ENCODE data around the gene PLK5.

GRCh38 chr19:1568320-1569019, 44.6 kb downstream of the PLK5 start, which contains the start of gene MEX3D:
- no peak for TF ChIP-seq EZH2phosphoT487 (IDR thresholded peaks at IDR 0.05; ENCODE audit: borderline replicate concordance, low read length)
- TF ChIP-seq, protein P1, sequence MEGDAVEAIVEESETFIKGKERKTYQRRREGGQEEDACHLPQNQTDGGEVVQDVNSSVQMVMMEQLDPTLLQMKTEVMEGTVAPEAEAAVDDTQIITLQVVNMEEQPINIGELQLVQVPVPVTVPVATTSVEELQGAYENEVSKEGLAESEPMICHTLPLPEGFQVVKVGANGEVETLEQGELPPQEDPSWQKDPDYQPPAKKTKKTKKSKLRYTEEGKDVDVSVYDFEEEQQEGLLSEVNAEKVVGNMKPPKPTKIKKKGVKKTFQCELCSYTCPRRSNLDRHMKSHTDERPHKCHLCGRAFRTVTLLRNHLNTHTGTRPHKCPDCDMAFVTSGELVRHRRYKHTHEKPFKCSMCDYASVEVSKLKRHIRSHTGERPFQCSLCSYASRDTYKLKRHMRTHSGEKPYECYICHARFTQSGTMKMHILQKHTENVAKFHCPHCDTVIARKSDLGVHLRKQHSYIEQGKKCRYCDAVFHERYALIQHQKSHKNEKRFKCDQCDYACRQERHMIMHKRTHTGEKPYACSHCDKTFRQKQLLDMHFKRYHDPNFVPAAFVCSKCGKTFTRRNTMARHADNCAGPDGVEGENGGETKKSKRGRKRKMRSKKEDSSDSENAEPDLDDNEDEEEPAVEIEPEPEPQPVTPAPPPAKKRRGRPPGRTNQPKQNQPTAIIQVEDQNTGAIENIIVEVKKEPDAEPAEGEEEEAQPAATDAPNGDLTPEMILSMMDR (IDR thresholded peaks at IDR 0.05; ENCODE audit: low read depth, low read length, poor library complexity, severe bottlenecking): no peak

All from DOHH2 (cell line).